Tibial artery (tissue), 4 donors: ENCODE data around the gene HEXA.
A peak's percentile ranks its signal among the peaks of the same experiment; 100 is the strongest.

Experiments used
- DNase-seq, 2 donors: peaks; one replicate each; pipeline ENCODE4 v3.0.0-alpha.2; 2019
- H3K27ac ChIP-seq, 2 donors: fragments of 200-600 bp; sonication (generic) in 1 of 2; 1 replicate in 1 of 2; 2 replicates in 1 of 2; pipeline ENCODE4 v1.5.1; 2018 to 2019; ENCODE audit warnings: mild to moderate bottlenecking in 1 of 2
- H3K27me3 ChIP-seq, 2 donors: fragments of 200-600 bp; sonication (generic) in 1 of 2; one replicate each; pipeline versions ENCODE4 v1.5.1 to v1.6.0; 2016 to 2019
- H3K36me3 ChIP-seq, 3 donors: fragments of 200-600 bp; sonication (generic) in 2 of 3; one replicate each; pipeline ENCODE4 v1.5.1; 2016 to 2019; ENCODE audit warnings: mild to moderate bottlenecking in 2 of 3
- H3K4me1 ChIP-seq, 4 donors: fragments of 200-600 bp; sonication (generic) in 2 of 4; 1 replicate in 3 of 4; 2 replicates in 1 of 4; pipeline ENCODE4 v1.5.1; 2016 to 2019
- H3K4me3 ChIP-seq, 2 donors: fragments of 200-600 bp; sonication (generic) in 1 of 2; 1 replicate in 1 of 2; 2 replicates in 1 of 2; pipeline ENCODE4 v1.5.1; 2018 to 2019; ENCODE audit warnings: mild to moderate bottlenecking in 2 of 2
- H3K9me3 ChIP-seq, 3 donors: fragments of 200-600 bp; sonication (generic) in 1 of 3; one replicate each; pipeline ENCODE4 v1.5.1; 2016 to 2019
- CTCF ChIP-seq, 2 experiments: fragments of 200-600 bp in 1 of 2; fragments of 450-650 bp in 1 of 2; IDR thresholded peaks; one replicate each; pipeline ENCODE4 v1.5.1; 2017 to 2019; ENCODE audit warnings: antibody characterized with exemption in 2 of 2, mild to moderate bottlenecking in 1 of 2, moderate library complexity in 1 of 2
- intact Hi-C: fragments of 100-400 bp; cut with DNase I; formaldehyde crosslinking; loops from one replicate; pipeline ENCODE4 v1.15.0; 2023; ENCODE audit warnings: low total_unique reads

HEXA gene

GRCh38 chr15:72331021-72331420, 44.8 kb downstream of the HEXA start:
- no peaks in the 10 kb centered on the region for H3K9me3 ChIP-seq
- intact Hi-C loops, result no loop called here
- H3K36me3 ChIP-seq, result peaks cover 19 to 37% (median 25%) of the 10 kb centered on the region in 3 donors
- H3K4me1 ChIP-seq, result no peaks in the 10 kb centered on the region
- no peaks in the 10 kb centered on the region for H3K27me3 ChIP-seq
- no peak for TF ChIP-seq CTCF (IDR thresholded peaks at IDR 0.05)
- H3K27ac ChIP-seq, result no peak overlapping the region
- no peak for DNase-seq
- no peak overlapping the region for H3K4me3 ChIP-seq

GRCh38 chr15:72323752-72324151, 52.1 kb downstream of the HEXA start:
- Histone ChIP-seq H3K4me1 (peaks cover 0 to 14% (median 13%) of the 10 kb centered on the region in 4 donors), H3K36me3 (peaks cover 12 to 19% (median 12%) of the 10 kb centered on the region in 3 donors), H3K4me3 (no peak overlapping the region), H3K27ac (no peak overlapping the region), H3K27me3 (no peaks in the 10 kb centered on the region), H3K9me3 (no peaks in the 10 kb centered on the region)
- DNase-seq, result no peak
- intact Hi-C loops, result no loop called here
- no peak for TF ChIP-seq CTCF (IDR thresholded peaks at IDR 0.05)

- Histone ChIP-seq H3K4me3 (peak within 1 kb of the TSS; percentile 44 to 55), H3K4me1 (peaks cover 0 to 14% (median 13%) of the 10 kb centered on the region in 4 donors), H3K27ac (no peak within 1 kb of the TSS), H3K9me3 (no peaks in the 10 kb centered on the region), H3K36me3 (peaks cover 0 to 6% (median 0%) of the 10 kb centered on the region in 3 donors), H3K27me3 (no peaks in the 10 kb centered on the region)
- intact Hi-C loops, result no loop called here
- TF ChIP-seq CTCF (IDR thresholded peaks at IDR 0.05), result no peak
- DNase-seq, result peak; percentile 58 to 75
These were observed 55.7 kb downstream of the HEXA start, which contains the start of gene CELF6 for GRCh38 chr15:72319985-72320671. Gene CELF6 (minus strand): TSS chr15:72320157. CDS start chr15:72319874, 283 bp downstream.

GRCh38 chr15:72319360-72319984, 56.3 kb downstream of the HEXA start:
- intact Hi-C loops, result no loop called here
- Histone ChIP-seq H3K4me3 (peak overlapping the region; percentile 44 to 55), H3K27ac (no peak overlapping the region), H3K27me3 (no peaks in the 10 kb centered on the region), H3K36me3 (peaks cover 0 to 6% (median 0%) of the 10 kb centered on the region in 3 donors), H3K9me3 (no peaks in the 10 kb centered on the region), H3K4me1 (peaks cover 0 to 14% (median 13%) of the 10 kb centered on the region in 4 donors)
- peak; percentile 47 to 74 for DNase-seq
- TF ChIP-seq CTCF (IDR thresholded peaks at IDR 0.05), result no peak

GRCh38 chr15:72318408-72318942, 57.3 kb downstream of the HEXA start:
- TF ChIP-seq CTCF (IDR thresholded peaks at IDR 0.05), result no peak
- intact Hi-C loops, result no loop called here
- Histone ChIP-seq H3K4me1 (peaks cover 0 to 14% (median 13%) of the 10 kb centered on the region in 4 donors), H3K27me3 (no peaks in the 10 kb centered on the region), H3K27ac (no peak overlapping the region), H3K36me3 (no peaks in the 10 kb centered on the region), H3K4me3 (no peak overlapping the region), H3K9me3 (no peaks in the 10 kb centered on the region)
- no peak for DNase-seq
